Stomach smooth muscle (tissue), 2 donors: ENCODE data around the gene GPC3.

ENCODE experiments used
- H3K27ac ChIP-seq: one replicate; pipeline ENCODE4 v1.7.0; 2013; ENCODE audit warnings: mild to moderate bottlenecking, low read length, inconsistent platforms
- H3K27me3 ChIP-seq, 2 donors: one replicate each; pipeline ENCODE4 v1.7.0; 2013; ENCODE audit warnings: low read length in 2 of 2; ENCODE audit not compliant: insufficient read depth in 2 of 2, control insufficient read depth in 1 of 2
- H3K36me3 ChIP-seq, 2 donors: one replicate each; pipeline ENCODE4 v1.7.0; 2013; ENCODE audit warnings: low read length in 2 of 2; ENCODE audit not compliant: control insufficient read depth in 2 of 2, insufficient read depth in 2 of 2
- H3K4me1 ChIP-seq: one replicate; pipeline ENCODE4 v1.7.0; 2013; ENCODE audit warnings: low read length; ENCODE audit not compliant: control insufficient read depth, insufficient read depth
- H3K4me3 ChIP-seq, 2 donors: one replicate each; pipeline ENCODE4 v1.7.0; 2013; ENCODE audit warnings: low read length in 2 of 2
- H3K9ac ChIP-seq, 2 donors: one replicate each; pipeline ENCODE4 v1.7.0; 2013; ENCODE audit warnings: low read length in 2 of 2, mild to moderate bottlenecking in 1 of 2
- H3K9me3 ChIP-seq, 2 donors: one replicate each; pipeline ENCODE4 v1.7.0; 2013; ENCODE audit warnings: low read length in 2 of 2; ENCODE audit not compliant: control insufficient read depth in 2 of 2
- donor health status: healthy.
- donor health status: Pancreatic carcinoma.

Gene GPC3

GRCh38 chrX:133606990-133607389 is 378.4 kb downstream of the GPC3 start:
- Histone ChIP-seq H3K27ac (no peak overlapping the region), H3K9me3 (no peaks in the 10 kb centered on the region), H3K36me3 (no peaks in the 10 kb centered on the region), H3K9ac (no peak overlapping the region), H3K27me3 (peaks cover 0 to 7% of the 10 kb centered on the region in 2 donors), H3K4me1 (no peaks in the 10 kb centered on the region), H3K4me3 (no peak overlapping the region)

GRCh38 chrX:133604801-133605200 is 380.6 kb downstream of the GPC3 start:
- H3K36me3 ChIP-seq = no peaks in the 10 kb centered on the region
- H3K4me1 ChIP-seq = no peaks in the 10 kb centered on the region
- no peak overlapping the region for H3K9ac ChIP-seq
- no peak overlapping the region for H3K4me3 ChIP-seq
- H3K27ac ChIP-seq = no peak overlapping the region
- no peaks in the 10 kb centered on the region for H3K9me3 ChIP-seq
- peaks cover 0 to 7% of the 10 kb centered on the region in 2 donors for H3K27me3 ChIP-seq

- no peaks in the 10 kb centered on the region for H3K9me3 ChIP-seq
- H3K4me1 ChIP-seq = no peaks in the 10 kb centered on the region
- H3K27ac ChIP-seq = no peak overlapping the region
- no peak overlapping the region for H3K9ac ChIP-seq
- H3K4me3 ChIP-seq = no peak overlapping the region
- H3K27me3 ChIP-seq = peaks cover 0 to 7% of the 10 kb centered on the region in 2 donors
- H3K36me3 ChIP-seq = no peaks in the 10 kb centered on the region
Observed at GRCh38 chrX:133602881-133603280, 382.5 kb downstream of the GPC3 start.

- Histone ChIP-seq H3K4me1 (no peaks in the 10 kb centered on the region), H3K27me3 (peaks cover 0 to 4% of the 10 kb centered on the region in 2 donors), H3K9ac (no peak overlapping the region), H3K4me3 (no peak overlapping the region), H3K27ac (no peak overlapping the region), H3K36me3 (no peaks in the 10 kb centered on the region), H3K9me3 (no peaks in the 10 kb centered on the region)
Observed at GRCh38 chrX:133601116-133601515, 384.3 kb downstream of the GPC3 start.

- Histone ChIP-seq H3K27ac (no peak overlapping the region), H3K4me1 (no peaks in the 10 kb centered on the region), H3K9ac (no peak overlapping the region), H3K36me3 (no peaks in the 10 kb centered on the region), H3K27me3 (peaks cover 0 to under 1% of the 10 kb centered on the region in 2 donors), H3K4me3 (no peak overlapping the region), H3K9me3 (no peaks in the 10 kb centered on the region)
Observed at GRCh38 chrX:133600536-133600935, 384.9 kb downstream of the GPC3 start.

GRCh38 chrX:133598601-133599335 is 386.6 kb downstream of the GPC3 start:
- Histone ChIP-seq H3K27me3 (no peaks in the 10 kb centered on the region), H3K4me1 (no peaks in the 10 kb centered on the region), H3K9me3 (no peaks in the 10 kb centered on the region), H3K36me3 (no peaks in the 10 kb centered on the region), H3K4me3 (no peak overlapping the region), H3K9ac (no peak overlapping the region), H3K27ac (no peak overlapping the region)

- Histone ChIP-seq H3K36me3 (no peaks in the 10 kb centered on the region), H3K9me3 (no peaks in the 10 kb centered on the region), H3K4me1 (no peaks in the 10 kb centered on the region), H3K27ac (no peak overlapping the region), H3K9ac (no peak overlapping the region), H3K27me3 (peaks cover 0 to 8% of the 10 kb centered on the region in 2 donors), H3K4me3 (no peak overlapping the region)
Observed at GRCh38 chrX:133594156-133594555, 391.2 kb downstream of the GPC3 start.

- Histone ChIP-seq H3K27me3 (peaks cover 0 to 8% of the 10 kb centered on the region in 2 donors), H3K4me3 (no peak overlapping the region), H3K27ac (no peak overlapping the region), H3K9me3 (no peaks in the 10 kb centered on the region), H3K9ac (no peak overlapping the region), H3K36me3 (no peaks in the 10 kb centered on the region), H3K4me1 (no peaks in the 10 kb centered on the region)
Observed at GRCh38 chrX:133593531-133593930, 391.9 kb downstream of the GPC3 start.

- H3K36me3 ChIP-seq = no peaks in the 10 kb centered on the region
- H3K9ac ChIP-seq = no peak overlapping the region
- H3K9me3 ChIP-seq = no peaks in the 10 kb centered on the region
- H3K4me3 ChIP-seq = no peak overlapping the region
- H3K27me3 ChIP-seq = peaks cover 0 to 10% of the 10 kb centered on the region in 2 donors
- no peaks in the 10 kb centered on the region for H3K4me1 ChIP-seq
- no peak overlapping the region for H3K27ac ChIP-seq
Observed at GRCh38 chrX:133590703-133591505, 394.5 kb downstream of the GPC3 start.

- Histone ChIP-seq H3K4me3 (no peak overlapping the region), H3K27me3 (peaks cover 0 to 14% of the 10 kb centered on the region in 2 donors), H3K36me3 (no peaks in the 10 kb centered on the region), H3K4me1 (no peaks in the 10 kb centered on the region), H3K9ac (no peak overlapping the region), H3K27ac (no peak overlapping the region), H3K9me3 (no peaks in the 10 kb centered on the region)
Observed at GRCh38 chrX:133588827-133589226, 396.6 kb downstream of the GPC3 start.

GRCh38 chrX:133587818-133588217 is 397.6 kb downstream of the GPC3 start:
- Histone ChIP-seq H3K9ac (no peak overlapping the region), H3K4me1 (no peaks in the 10 kb centered on the region), H3K36me3 (no peaks in the 10 kb centered on the region), H3K27ac (no peak overlapping the region), H3K9me3 (no peaks in the 10 kb centered on the region), H3K4me3 (no peak overlapping the region), H3K27me3 (peaks cover 0 to 14% of the 10 kb centered on the region in 2 donors)
